ENCODE results near the gene PLCB4.
"Not testable (repeated sequence)": the region's sequence is repeated elsewhere in the genome, so short reads cannot be mapped to it uniquely, and the experiment has no call there.

Gene PLCB4

DNA sequence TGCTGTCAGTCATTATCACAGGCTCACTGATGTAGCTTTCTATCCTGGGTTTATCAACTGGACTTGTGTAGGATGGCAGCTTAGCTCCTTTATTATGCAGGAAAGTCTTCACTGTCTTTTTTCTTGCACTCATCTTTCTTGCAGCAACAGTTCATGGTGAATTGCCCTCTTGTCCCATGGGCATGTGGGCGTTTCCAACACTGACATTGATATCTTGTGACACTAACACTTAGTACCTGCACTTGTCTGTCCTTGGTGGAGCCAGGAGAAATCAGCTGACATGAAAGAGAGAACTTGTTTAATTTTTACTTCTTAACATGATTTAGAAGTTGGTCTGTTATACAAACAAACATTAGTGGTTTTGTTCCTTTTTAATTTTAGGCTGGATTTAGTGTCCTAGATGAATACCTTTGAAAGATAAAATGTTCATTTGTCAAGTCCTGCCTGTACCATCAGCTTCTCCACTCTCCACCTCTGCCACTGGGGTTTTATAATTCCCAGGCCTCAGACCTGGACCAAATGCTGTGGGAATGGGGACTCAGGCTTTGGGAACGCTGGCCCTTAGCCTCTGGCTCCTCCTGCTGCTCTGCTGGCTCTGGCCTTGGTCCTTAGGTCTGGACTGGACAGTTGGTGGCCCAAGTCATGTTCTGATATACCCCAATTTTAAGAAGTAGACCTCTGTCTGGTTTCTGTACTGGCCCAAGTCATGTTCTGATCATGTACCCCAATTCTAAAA is 284.5 kb downstream of the PLCB4 start:
- DNase-seq (ENCODE audit: low read depth in 2 of 3, low spot score in 2 of 3), result no peak

DNA sequence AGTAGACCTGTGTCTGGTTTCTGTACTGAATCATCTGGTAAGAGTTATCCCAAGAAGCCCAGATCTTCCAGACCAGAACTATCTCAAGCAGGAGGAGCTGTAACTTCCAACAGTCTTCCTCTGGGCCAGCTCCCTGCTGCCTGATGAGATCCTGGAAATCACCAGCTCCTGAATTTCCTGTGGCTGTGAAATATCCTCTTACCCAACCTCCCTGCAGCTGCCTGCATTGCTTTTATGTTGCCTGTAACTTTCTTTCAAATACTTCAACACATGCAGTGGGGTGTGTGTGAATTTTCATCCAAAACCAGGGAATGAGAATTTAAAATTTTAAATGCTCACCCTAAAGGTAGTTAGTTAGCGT is 285.0 kb downstream of the PLCB4 start:
- no peak for DNase-seq (ENCODE audit: low read depth in 2 of 3, low spot score in 2 of 3)

- no peak for DNase-seq (ENCODE audit: low read depth in 2 of 3, low spot score in 2 of 3)
Measured at GRCh38 chr20:9354579-9354978, 285.7 kb downstream of the PLCB4 start.

- no peak for DNase-seq (ENCODE audit: low read depth in 2 of 3, low spot score in 2 of 3)
Measured at GRCh38 chr20:9358001-9358400, 289.1 kb downstream of the PLCB4 start.

- no peak for DNase-seq (ENCODE audit: low read depth in 2 of 3, low spot score in 2 of 3)
Measured at GRCh38 chr20:9359561-9360308, 290.8 kb downstream of the PLCB4 start.

DNA sequence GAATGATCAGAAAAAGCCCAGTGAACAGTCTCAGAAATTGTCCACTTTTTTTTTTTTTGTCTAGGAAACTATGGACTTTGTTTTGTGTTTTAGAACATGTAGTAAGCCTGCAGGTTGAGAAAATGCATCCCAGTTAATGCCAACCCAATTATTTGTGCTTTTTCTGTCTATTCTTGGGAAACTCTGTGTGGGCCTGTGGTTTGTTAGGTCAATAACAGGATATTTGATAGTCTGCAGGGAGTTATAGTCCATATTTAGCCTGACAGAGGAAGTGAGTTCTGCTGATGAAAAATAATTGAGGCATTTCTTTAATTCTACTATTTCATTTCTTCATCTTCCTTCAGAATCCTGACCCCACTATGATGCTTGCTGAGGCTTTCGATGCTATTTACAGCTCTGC is 291.5 kb downstream of the PLCB4 start:
- no peak for DNase-seq (ENCODE audit: low read depth in 2 of 3, low spot score in 2 of 3)

GRCh38 chr20:9363673-9364072 is 294.8 kb downstream of the PLCB4 start:
- DNase-seq (ENCODE audit: low read depth in 2 of 3, low spot score in 2 of 3), result no peak

- no peak for DNase-seq (ENCODE audit: low read depth in 2 of 3, low spot score in 2 of 3)
Measured at GRCh38 chr20:9367328-9367727, 298.4 kb downstream of the PLCB4 start.

GRCh38 chr20:9367746-9368145 is 298.9 kb downstream of the PLCB4 start:
- no peak for DNase-seq (ENCODE audit: low read depth in 2 of 3, low spot score in 2 of 3)

- DNase-seq (ENCODE audit: low read depth in 2 of 3, low spot score in 2 of 3), result no peak
Measured at GRCh38 chr20:9368893-9369292, 300.0 kb downstream of the PLCB4 start.

DNA sequence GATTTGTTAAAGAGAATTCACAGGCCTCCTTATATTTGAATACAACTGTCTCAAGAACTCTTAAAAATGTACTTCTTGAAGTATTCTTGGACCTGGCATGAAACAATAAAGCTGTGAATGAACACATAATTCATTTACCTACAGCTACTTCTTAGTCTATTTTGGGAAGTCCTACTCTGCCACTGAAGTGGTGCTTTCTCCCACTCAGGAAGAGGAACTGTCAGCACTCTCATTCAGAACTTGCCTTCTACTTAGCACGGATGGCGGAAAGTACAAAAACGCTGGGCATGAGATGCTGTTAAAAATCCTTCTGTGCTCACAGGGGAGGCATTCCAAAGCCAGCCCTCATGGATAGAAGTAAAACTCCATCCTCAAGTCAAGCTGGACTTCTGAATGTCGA is 300.7 kb downstream of the PLCB4 start:
- no peak for DNase-seq (ENCODE audit: low read depth in 2 of 3, low spot score in 2 of 3)

DNA sequence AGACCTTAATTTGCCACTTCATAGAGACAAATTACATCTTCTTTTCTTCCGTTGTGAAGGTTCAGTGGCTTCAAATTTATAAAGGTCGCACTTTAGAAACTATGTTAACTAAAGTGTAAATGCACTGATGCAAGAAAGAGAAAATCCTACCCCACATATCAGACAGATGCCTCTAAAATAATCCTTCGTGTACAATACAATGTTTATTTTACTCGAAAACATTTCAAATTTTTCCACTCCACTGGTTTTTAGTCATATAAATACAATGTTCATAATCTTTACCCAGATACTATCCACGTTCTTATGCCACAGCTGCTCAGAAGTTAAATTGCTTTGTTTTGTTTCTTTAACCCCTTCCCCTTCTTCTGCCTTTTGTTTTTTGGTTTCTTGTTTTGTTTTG is 305.2 kb downstream of the PLCB4 start:
- no peak for DNase-seq (ENCODE audit: low read depth in 2 of 3, low spot score in 2 of 3)

DNA sequence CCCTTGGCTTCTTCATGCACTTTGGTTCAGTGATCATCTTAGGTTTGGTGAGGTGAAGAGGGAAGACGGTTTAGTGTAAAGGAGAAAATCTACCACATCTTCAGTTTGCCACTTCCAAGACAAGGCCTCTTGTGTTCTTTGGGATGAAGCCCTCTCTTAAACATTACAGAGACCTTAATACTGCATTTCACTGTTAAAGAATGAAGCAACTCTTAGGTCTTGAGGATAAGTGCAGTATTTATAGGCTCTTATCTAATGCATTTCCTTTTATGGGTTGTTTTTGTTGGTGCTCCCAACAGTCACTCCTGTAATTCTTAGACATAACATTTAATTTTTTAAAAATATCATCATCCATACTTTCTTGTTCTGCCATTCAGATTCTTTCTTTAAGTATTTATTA is 305.6 kb downstream of the PLCB4 start:
- no peak for DNase-seq (ENCODE audit: low read depth in 2 of 3, low spot score in 2 of 3)

- DNase-seq (ENCODE audit: low read depth in 2 of 3, low spot score in 2 of 3), result no peak
Measured at GRCh38 chr20:9375221-9375681, 306.4 kb downstream of the PLCB4 start.

- no peak for DNase-seq (ENCODE audit: low read depth in 2 of 3, low spot score in 2 of 3)
Measured at GRCh38 chr20:9377007-9377406, 308.1 kb downstream of the PLCB4 start.

GRCh38 chr20:9385345-9386310 is 316.7 kb downstream of the PLCB4 start:
- DNase-seq (ENCODE audit: low read depth in 2 of 3, low spot score in 2 of 3), result not testable (repeated sequence)

- no peak for DNase-seq (ENCODE audit: low read depth in 2 of 3, low spot score in 2 of 3)
Measured at GRCh38 chr20:9388160-9388812, 319.4 kb downstream of the PLCB4 start.

- no peak for DNase-seq (ENCODE audit: low read depth in 2 of 3, low spot score in 2 of 3)
Measured at GRCh38 chr20:9388813-9389161, 319.9 kb downstream of the PLCB4 start.

- DNase-seq (ENCODE audit: low read depth in 2 of 3, low spot score in 2 of 3), result no peak
Measured at GRCh38 chr20:9389346-9389745, 320.5 kb downstream of the PLCB4 start.

DNA sequence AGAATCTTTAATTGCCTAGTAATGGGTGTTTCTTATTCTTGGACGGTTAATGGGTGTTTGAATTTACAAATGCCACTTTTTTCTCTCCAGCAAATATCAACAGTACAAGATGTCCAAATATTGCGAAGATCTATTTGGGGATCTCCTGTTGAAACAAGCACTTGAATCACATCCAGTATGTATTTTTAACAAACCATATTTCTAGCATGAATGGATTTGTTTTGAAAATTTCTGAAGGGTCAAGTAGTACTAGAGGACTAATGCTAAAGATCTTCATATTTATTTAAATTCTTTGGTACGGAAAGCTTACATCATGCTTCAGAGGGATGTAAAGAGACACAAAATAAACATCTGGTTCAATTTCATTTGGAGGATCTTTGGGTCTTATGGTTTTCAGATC is 321.6 kb downstream of the PLCB4 start:
- no peak for DNase-seq (ENCODE audit: low read depth in 2 of 3, low spot score in 2 of 3)
